HG03060 (cell line): Measurements from ENCODE around the gene HSH2D.
A peak's percentile ranks its signal among the peaks of the same experiment; 100 is the strongest.
"Not testable (repeated sequence)": the region's sequence is repeated elsewhere in the genome, so short reads cannot be mapped to it uniquely, and the experiment has no call there.

Source experiments
- ATAC-seq: cut with Tn5 transposase; IDR thresholded peaks from one replicate; pipeline ENCODE4 v1.9.1; 2021; ENCODE audit warnings: low read depth, moderate number of reproducible peaks; ENCODE audit not compliant: unreplicated experiment

HSH2D gene

GRCh38 chr19:16143399-16144215 lies at the start of gene HSH2D:
Gene HSH2D, plus strand, starts transcription at chr19:16143685. Its CDS starts 5,066 bp downstream, at chr19:16148751.
- no peak for ATAC-seq

- no peak for ATAC-seq
Measured at GRCh38 chr19:16094360-16095070, 49.0 kb upstream of the HSH2D start.

- no peak for ATAC-seq
Measured at GRCh38 chr19:16095071-16095571, 48.4 kb upstream of the HSH2D start.

GRCh38 chr19:16096280-16096855 lies 47.1 kb upstream of the HSH2D start:
- no peak for ATAC-seq

- no peak for ATAC-seq
Measured at GRCh38 chr19:16098416-16098768, 45.1 kb upstream of the HSH2D start.

DNA sequence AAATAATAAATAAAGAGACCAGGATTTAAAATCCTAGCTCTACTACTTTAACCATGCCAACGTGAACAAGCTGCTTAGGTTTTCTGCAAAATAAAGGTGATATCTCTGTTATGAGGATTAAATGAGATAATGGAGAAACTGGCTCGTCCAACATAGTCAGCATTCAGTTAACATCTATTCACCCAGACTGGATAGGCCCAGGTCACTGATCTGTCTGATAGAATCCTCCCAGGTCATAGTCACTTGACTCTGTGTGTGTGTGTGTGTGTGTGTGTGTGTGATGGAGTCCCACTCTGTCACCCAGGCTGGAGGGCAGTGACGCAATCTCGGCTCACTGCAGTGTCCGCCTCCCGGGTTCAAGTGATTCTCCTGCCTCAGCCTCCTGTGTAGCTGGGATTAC lies 44.7 kb upstream of the HSH2D start:
- ATAC-seq, result no peak

GRCh38 chr19:16099314-16099965 lies 44.0 kb upstream of the HSH2D start:
- not testable (repeated sequence) for ATAC-seq

DNA sequence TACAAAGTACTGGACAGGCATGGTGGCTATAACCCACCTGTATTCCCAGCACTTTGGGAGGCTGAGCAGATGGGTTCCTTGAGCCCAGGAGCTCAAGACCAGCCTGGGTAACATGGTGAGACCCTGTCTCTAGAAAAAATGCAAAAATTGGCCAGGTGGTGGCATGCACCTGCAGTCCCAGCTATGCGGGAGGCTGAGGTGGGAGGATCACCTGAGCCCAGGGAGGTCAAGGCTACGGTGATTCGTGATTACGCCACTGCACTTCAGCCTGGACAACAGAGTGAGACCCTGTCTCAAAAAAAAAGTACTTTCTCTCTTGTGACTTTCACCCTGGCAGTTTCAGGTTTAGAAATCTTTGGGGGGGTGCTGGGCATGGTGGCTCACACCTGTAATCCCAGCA lies 43.0 kb upstream of the HSH2D start:
- ATAC-seq, result no peak

- ATAC-seq, result no peak
Measured at GRCh38 chr19:16104722-16105121, 38.8 kb upstream of the HSH2D start.

GRCh38 chr19:16106121-16106520 lies 37.4 kb upstream of the HSH2D start:
- no peak for ATAC-seq

- ATAC-seq, result peak; percentile 83
Measured at GRCh38 chr19:16111160-16111908, 32.2 kb upstream of the HSH2D start, which contains the start of gene RAB8A. Gene RAB8A, plus strand, starts transcription at chr19:16111889. Its CDS starts 13 bp downstream, at chr19:16111902.

- ATAC-seq, result no peak
Measured at GRCh38 chr19:16111909-16112752, 31.4 kb upstream of the HSH2D start.

- no peak for ATAC-seq
Measured at GRCh38 chr19:16112778-16113177, 30.7 kb upstream of the HSH2D start.

DNA sequence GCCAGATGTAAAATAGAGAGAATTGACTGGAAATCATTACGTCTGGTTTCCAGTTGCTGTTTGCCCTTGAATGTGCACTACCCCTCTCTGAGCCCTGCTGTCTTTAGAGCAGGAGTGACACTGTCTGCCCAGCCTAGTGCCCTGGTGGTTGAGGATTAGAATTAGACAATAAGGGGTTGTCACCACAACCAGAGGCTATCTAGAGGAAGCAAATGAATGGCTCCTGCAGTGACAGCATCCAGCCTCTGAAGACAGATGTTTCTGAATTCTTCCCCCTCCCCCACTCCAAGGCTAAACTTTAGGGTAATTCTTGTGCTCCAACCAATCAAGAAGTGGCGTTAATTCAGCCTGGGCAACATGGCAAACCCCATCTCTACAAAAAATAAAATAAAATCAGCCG lies 29.8 kb upstream of the HSH2D start:
- ATAC-seq, result no peak

- ATAC-seq, result no peak
Measured at GRCh38 chr19:16115301-16116039, 28.0 kb upstream of the HSH2D start.

DNA sequence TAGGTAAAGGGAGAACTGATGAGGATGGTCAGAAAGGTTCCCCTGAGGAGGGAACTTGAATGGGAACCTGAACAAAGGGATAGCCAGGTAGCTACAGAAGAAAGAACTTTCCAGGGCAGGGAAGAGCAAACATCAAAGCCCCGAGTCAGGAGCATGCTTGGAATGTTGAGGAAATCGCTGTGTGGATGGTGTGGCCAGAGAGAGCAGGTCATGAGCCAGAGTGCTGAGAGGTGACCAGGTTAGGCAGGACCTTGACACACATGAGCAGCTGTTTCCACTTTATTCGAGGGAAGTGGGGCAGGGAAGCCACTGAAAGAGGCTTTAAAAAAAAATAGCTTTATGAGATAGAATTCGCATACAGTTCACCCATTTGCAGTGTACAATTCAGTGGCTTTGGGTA lies 27.4 kb upstream of the HSH2D start:
- no peak for ATAC-seq

GRCh38 chr19:16117594-16118033 lies 25.9 kb upstream of the HSH2D start:
- ATAC-seq, result no peak

- ATAC-seq, result peak; percentile 66
Measured at GRCh38 chr19:16118489-16119033, 24.9 kb upstream of the HSH2D start.
